Activated B cell treated with CpG ODN at 0.5 μM for 24 hours (primary cell): ENCODE measurements around the gene EXOSC9. TPM values are rescaled to one million over a fixed set of nuclear protein-coding genes. Genes with fewer than 3 reads are reported as not detected.

ENCODE experiments used
- ATAC-seq: fragments of 200-7000 bp; cut with Tn5 transposase; one replicate; pipeline ENCODE4 v1.10.0; 2021; ENCODE audit warnings: low read depth, mild to moderate bottlenecking, moderate library complexity
- CTCF ChIA-PET: fragments of 350-600 bp; sonication (Branson Sonifier 250); formaldehyde crosslinking; loops from one replicate; lab custom pipeline; 2021; ENCODE audit warnings: antibody characterized with exemption; lab: Charles Lee
- POLR2A ChIA-PET: fragments of 350-600 bp; sonication (Branson Sonifier 250); formaldehyde crosslinking; loops from one replicate; lab custom pipeline; 2021; ENCODE audit warnings: antibody characterized with exemption; lab: Charles Lee
- DNase-seq: peaks from one replicate; pipeline ENCODE4 v3.0.0; 2022
- H3K27ac Mint-ChIP-seq: one replicate; pipeline ENCODE4 v1.8.0; 2020; ENCODE audit warnings: mixed read lengths
- H3K27me3 Mint-ChIP-seq: one replicate; pipeline ENCODE4 v1.8.0; 2021; ENCODE audit warnings: mixed read lengths
- H3K36me3 Mint-ChIP-seq: one replicate; pipeline ENCODE4 v1.8.0; 2021; ENCODE audit warnings: low read depth, mixed read lengths
- H3K4me1 Mint-ChIP-seq: one replicate; pipeline ENCODE4 v1.8.0; 2021; ENCODE audit warnings: mixed read lengths
- H3K4me3 Mint-ChIP-seq: one replicate; pipeline ENCODE4 v1.8.0; 2020; ENCODE audit warnings: mild to moderate bottlenecking, mixed read lengths
- H3K9me3 Mint-ChIP-seq: one replicate; pipeline ENCODE4 v1.8.0; 2020; ENCODE audit warnings: mixed read lengths
- intact Hi-C: fragments of 100-400 bp; cut with micrococcal nuclease; formaldehyde crosslinking; loops from one replicate; pipeline ENCODE4 v1.15.1; 2024
- total RNA-seq: library from RNA; stranded (reverse); gene quantifications from 2 replicates; pipeline ENCODE4 v1.2.3, GENCODE V29; 2022
- TF ChIP-seq, protein P1 (sequence below): fragments of 200-600 bp; IDR thresholded peaks from one replicate; pipeline ENCODE4 v1.8.0; 2022; ENCODE audit warnings: antibody characterized with exemption, mild to moderate bottlenecking

The EXOSC9 gene
- total RNA-seq, 1 donor from 2014 or later: 37.5 TPM

- DNase-seq (no peak), ATAC-seq (no peak)
- H3K36me3 Mint-ChIP-seq: no peaks in the 10 kb centered on the region
- POLR2A ChIA-PET: no interaction called here
- H3K27ac Mint-ChIP-seq: no peak overlapping the region
- peaks cover 8% of the 10 kb centered on the region for H3K9me3 Mint-ChIP-seq
- H3K27me3 Mint-ChIP-seq: peaks cover 39% of the 10 kb centered on the region
- H3K4me1 Mint-ChIP-seq: no peaks in the 10 kb centered on the region
- TF ChIP-seq, protein P1, sequence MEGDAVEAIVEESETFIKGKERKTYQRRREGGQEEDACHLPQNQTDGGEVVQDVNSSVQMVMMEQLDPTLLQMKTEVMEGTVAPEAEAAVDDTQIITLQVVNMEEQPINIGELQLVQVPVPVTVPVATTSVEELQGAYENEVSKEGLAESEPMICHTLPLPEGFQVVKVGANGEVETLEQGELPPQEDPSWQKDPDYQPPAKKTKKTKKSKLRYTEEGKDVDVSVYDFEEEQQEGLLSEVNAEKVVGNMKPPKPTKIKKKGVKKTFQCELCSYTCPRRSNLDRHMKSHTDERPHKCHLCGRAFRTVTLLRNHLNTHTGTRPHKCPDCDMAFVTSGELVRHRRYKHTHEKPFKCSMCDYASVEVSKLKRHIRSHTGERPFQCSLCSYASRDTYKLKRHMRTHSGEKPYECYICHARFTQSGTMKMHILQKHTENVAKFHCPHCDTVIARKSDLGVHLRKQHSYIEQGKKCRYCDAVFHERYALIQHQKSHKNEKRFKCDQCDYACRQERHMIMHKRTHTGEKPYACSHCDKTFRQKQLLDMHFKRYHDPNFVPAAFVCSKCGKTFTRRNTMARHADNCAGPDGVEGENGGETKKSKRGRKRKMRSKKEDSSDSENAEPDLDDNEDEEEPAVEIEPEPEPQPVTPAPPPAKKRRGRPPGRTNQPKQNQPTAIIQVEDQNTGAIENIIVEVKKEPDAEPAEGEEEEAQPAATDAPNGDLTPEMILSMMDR: no peak
- CTCF ChIA-PET: no interaction called here
- intact Hi-C loops: no loop called here
- no peak overlapping the region for H3K4me3 Mint-ChIP-seq
These were observed 12.2 kb upstream of the EXOSC9 start for GRCh38 chr4:121788896-121789295.

- Mint-ChIP-seq H3K27ac (no peak overlapping the region), H3K4me3 (no peak overlapping the region), H3K27me3 (peaks cover 37% of the 10 kb centered on the region), H3K4me1 (no peaks in the 10 kb centered on the region), H3K9me3 (peaks cover 5% of the 10 kb centered on the region), H3K36me3 (no peaks in the 10 kb centered on the region)
- DNase-seq (no peak), ATAC-seq (no peak)
- intact Hi-C loops: no loop called here
- TF ChIP-seq, protein P1: no peak
- ChIA-PET POLR2A (no interaction called here), CTCF (no interaction called here)
These were observed 11.7 kb upstream of the EXOSC9 start for GRCh38 chr4:121789455-121789854.

- POLR2A ChIA-PET: no interaction called here
- peaks cover 31% of the 10 kb centered on the region for H3K27me3 Mint-ChIP-seq
- H3K27ac Mint-ChIP-seq: no peak overlapping the region
These were observed 10.9 kb upstream of the EXOSC9 start for GRCh38 chr4:121789960-121790829.

GRCh38 chr4:121790976-121791375 is 10.1 kb upstream of the EXOSC9 start:
- TF ChIP-seq, protein P1: no peak
- intact Hi-C loops: no loop called here
- Mint-ChIP-seq H3K27me3 (peaks cover 28% of the 10 kb centered on the region), H3K4me1 (peaks cover 3% of the 10 kb centered on the region), H3K9me3 (no peaks in the 10 kb centered on the region), H3K27ac (no peak overlapping the region), H3K36me3 (no peaks in the 10 kb centered on the region), H3K4me3 (no peak overlapping the region)
- POLR2A ChIA-PET: no interaction called here
- ATAC-seq (no peak), DNase-seq (no peak)
- CTCF ChIA-PET: no interaction called here

More at GRCh38 chr4:121789960-121790829, 10.9 kb upstream of the EXOSC9 start:
- no peak for ATAC-seq
- TF ChIP-seq, protein P1: no peak
- Mint-ChIP-seq H3K4me1 (no peaks in the 10 kb centered on the region), H3K36me3 (no peaks in the 10 kb centered on the region), H3K4me3 (no peak overlapping the region), H3K9me3 (no peaks in the 10 kb centered on the region)
- DNase-seq: no peak
- intact Hi-C loops: no loop called here
- CTCF ChIA-PET: no interaction called here

DNA sequence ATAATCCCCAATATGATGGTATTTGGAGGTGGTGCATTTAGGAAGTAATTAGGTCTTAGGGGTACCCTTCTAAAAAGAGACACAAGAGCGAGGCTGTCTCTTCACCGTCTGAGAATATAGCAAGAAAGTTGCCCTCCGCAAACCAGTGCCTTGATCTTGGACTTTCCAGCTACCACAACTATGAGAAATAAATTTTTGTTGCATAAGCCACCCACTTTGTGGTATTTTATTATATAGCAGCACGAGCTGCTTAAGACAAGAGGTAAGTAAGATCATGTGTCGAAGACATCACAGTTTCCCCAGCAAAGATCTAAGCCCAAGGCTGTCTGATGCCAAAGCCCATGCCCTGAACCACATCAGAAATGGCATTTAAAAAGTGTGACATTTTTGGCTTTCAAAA is 9.6 kb upstream of the EXOSC9 start:
- CTCF ChIA-PET: no interaction called here
- Mint-ChIP-seq H3K27ac (no peak overlapping the region), H3K36me3 (no peaks in the 10 kb centered on the region), H3K4me1 (peaks cover 3% of the 10 kb centered on the region), H3K9me3 (no peaks in the 10 kb centered on the region), H3K4me3 (no peak overlapping the region), H3K27me3 (peaks cover 25% of the 10 kb centered on the region)
- ATAC-seq: no peak
- DNase-seq: no peak
- POLR2A ChIA-PET: no interaction called here
- TF ChIP-seq, protein P1: no peak
- intact Hi-C loops: no loop called here
